Thyroid gland (tissue), 4 donors: Measurements from ENCODE around the gene MTFR2.

Experiments
- POLR2A ChIP-seq, 2 donors: fragments of 450-650 bp; IDR thresholded peaks; one replicate each; pipeline ENCODE4 v1.6.1; 2017; ENCODE audit warnings: antibody characterized with exemption in 2 of 2, mild to moderate bottlenecking in 2 of 2, moderate library complexity in 1 of 2
- TF ChIP-seq, protein P1 (sequence below), 6 experiments: fragments of 200-600 bp in 3 of 6; fragments of 450-650 bp in 3 of 6; sonication (generic) in 3 of 6; IDR thresholded peaks; one replicate each; pipeline ENCODE4 v1.5.1; 2016 to 2019; ENCODE audit warnings: antibody characterized with exemption in 6 of 6, mild to moderate bottlenecking in 2 of 6, inconsistent platforms in 1 of 6, moderate library complexity in 1 of 6

GRCh38 chr6:136249336-136249735 lies 775 bp downstream of the MTFR2 start:
- TF ChIP-seq, protein P1, sequence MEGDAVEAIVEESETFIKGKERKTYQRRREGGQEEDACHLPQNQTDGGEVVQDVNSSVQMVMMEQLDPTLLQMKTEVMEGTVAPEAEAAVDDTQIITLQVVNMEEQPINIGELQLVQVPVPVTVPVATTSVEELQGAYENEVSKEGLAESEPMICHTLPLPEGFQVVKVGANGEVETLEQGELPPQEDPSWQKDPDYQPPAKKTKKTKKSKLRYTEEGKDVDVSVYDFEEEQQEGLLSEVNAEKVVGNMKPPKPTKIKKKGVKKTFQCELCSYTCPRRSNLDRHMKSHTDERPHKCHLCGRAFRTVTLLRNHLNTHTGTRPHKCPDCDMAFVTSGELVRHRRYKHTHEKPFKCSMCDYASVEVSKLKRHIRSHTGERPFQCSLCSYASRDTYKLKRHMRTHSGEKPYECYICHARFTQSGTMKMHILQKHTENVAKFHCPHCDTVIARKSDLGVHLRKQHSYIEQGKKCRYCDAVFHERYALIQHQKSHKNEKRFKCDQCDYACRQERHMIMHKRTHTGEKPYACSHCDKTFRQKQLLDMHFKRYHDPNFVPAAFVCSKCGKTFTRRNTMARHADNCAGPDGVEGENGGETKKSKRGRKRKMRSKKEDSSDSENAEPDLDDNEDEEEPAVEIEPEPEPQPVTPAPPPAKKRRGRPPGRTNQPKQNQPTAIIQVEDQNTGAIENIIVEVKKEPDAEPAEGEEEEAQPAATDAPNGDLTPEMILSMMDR (IDR thresholded peaks at IDR 0.05) = no peak
- TF ChIP-seq POLR2A (IDR thresholded peaks at IDR 0.05) = no peak
